GM19455 (cell line): ENCODE measurements around the gene PLPPR3.

ENCODE experiments used
- ATAC-seq: cut with Tn5 transposase; IDR thresholded peaks from one replicate; pipeline ENCODE4 v1.9.1; 2021; ENCODE audit not compliant: unreplicated experiment

Gene PLPPR3, protein sequence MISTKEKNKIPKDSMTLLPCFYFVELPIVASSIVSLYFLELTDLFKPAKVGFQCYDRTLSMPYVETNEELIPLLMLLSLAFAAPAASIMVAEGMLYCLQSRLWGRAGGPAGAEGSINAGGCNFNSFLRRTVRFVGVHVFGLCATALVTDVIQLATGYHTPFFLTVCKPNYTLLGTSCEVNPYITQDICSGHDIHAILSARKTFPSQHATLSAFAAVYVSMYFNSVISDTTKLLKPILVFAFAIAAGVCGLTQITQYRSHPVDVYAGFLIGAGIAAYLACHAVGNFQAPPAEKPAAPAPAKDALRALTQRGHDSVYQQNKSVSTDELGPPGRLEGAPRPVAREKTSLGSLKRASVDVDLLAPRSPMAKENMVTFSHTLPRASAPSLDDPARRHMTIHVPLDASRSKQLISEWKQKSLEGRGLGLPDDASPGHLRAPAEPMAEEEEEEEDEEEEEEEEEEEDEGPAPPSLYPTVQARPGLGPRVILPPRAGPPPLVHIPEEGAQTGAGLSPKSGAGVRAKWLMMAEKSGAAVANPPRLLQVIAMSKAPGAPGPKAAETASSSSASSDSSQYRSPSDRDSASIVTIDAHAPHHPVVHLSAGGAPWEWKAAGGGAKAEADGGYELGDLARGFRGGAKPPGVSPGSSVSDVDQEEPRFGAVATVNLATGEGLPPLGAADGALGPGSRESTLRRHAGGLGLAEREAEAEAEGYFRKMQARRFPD

GRCh38 chr19:821825-822503 is at the start of gene PLPPR3:
Gene PLPPR3 (minus strand): TSS chr19:821955. CDS start chr19:821559, 396 bp downstream.
- ATAC-seq, result no peak

GRCh38 chr19:870963-871401 is 49.2 kb upstream of the PLPPR3 start:
- no peak for ATAC-seq

GRCh38 chr19:870314-870713 is 48.6 kb upstream of the PLPPR3 start:
- ATAC-seq, result no peak

GRCh38 chr19:869245-870177 is 47.8 kb upstream of the PLPPR3 start:
- ATAC-seq, result no peak

DNA sequence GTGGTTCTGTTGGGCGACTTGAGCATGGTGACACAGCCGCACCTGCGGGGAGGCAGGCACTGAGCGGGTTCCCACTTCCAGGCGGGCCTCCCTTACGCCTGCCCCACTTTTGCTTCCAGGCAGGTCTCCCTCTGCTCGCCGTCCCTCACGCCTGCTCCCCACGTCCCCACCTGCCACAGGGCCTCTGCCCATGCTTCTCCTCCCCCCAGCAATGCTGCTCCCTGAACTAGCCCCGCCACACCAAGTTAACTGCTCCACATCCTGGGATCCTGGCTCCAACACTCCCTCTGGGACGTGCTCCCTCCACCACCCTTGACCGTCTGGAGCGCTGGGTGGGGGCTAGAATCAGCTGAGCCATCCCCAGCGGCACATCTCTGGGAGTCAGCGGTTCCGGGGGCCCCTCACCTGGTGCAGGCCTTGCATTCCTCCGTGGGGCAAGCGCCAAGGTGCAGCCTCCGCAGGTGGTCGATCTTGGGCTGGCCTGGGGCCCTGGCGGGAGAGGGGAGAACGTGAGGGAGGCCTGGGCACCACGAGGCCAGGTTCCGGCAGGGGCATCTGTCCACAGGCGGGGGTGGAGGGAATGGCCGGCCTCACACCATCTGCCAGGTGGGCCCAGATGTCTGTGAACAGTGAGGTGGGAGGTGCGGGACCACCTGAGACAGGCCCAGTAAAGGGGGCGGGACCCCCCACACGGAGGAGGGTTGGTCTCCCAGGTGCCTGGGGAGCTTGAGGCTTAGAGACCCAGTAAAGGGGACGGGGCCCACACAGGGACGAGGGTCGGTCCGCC is 46.9 kb upstream of the PLPPR3 start:
- ATAC-seq, result no peak

DNA sequence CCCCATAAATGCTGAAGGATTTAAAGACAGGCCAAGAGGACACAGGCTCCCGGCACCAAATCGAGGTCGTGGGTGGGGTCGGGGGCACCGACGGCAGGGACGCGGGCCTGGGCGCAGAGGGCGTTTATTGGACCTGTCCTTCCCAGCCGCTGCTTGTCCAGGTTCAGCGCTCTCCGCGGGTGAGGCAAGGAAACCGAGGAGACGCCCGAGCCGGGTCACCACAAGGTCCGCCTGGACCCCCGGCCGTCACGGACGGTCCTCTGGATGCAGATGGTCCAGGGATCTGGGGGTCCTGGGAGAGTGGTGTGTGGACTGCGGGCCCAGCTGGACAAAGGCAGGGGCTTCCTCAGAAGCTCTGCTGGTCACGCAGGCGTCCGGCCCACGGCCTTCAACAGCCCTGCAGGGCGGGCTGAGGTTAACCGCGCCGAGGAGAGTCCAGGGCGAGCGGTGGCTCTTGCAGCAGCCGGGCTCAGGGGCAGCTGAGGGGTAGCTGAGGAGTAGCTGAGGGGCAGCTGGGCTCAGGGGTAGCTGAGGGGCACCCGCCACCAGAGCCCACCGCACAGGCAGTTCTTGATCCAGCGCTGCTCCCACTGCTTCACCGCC is 46.2 kb upstream of the PLPPR3 start:
- no peak for ATAC-seq

DNA sequence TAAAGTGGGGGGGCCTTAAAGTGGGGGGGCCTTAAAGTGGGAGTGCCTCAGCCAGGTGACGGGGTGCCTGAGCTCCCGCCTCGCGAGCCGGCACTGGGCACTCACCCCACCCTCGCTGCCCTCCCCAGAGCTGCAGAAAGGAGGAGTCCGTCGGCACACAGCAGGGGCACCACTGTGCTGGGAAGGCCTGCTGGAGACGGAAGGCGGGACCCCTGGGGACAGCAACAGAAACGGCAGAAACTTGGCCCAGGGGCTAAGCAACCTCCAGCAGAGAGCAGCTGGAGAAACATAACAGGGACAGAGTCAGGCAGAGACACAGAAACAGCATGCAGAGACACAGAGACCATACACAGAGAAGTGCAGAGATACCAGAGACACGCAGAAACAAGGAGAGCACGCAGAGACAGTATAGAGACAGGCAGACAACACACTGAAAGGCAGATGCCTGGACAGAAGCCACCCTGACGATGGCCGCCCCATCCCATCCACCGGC is 45.6 kb upstream of the PLPPR3 start:
- no peak for ATAC-seq

DNA sequence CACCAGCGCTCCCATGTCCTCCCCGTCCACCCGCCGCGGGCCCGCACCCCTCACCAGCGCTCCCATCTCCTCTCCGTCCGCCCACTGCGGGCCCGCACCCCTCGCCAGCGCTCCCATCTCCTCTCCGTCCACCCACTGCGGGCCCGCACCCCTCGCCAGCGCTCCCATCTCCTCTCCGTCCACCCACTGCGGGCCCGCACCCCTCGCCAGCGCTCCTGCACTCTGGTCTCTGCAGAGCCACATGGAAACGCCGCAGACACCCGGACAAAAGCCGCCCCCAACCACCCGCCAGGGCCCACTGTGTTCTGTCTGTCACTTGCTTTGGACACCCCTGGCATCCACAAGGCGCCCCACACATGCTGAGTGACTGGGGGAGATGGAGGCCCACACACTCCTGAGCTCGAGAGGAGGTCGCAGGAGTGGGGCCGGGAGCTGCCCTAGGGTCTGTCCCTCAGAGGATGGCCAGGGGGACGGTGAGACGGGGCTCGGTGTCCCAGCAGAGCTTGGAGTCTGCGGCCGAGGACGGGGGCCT is 45.1 kb upstream of the PLPPR3 start:
- ATAC-seq, result no peak

- no peak for ATAC-seq
Measured at GRCh38 chr19:863315-863620, 41.5 kb upstream of the PLPPR3 start.

- ATAC-seq, result no peak
Measured at GRCh38 chr19:862581-863314, 41.0 kb upstream of the PLPPR3 start.

DNA sequence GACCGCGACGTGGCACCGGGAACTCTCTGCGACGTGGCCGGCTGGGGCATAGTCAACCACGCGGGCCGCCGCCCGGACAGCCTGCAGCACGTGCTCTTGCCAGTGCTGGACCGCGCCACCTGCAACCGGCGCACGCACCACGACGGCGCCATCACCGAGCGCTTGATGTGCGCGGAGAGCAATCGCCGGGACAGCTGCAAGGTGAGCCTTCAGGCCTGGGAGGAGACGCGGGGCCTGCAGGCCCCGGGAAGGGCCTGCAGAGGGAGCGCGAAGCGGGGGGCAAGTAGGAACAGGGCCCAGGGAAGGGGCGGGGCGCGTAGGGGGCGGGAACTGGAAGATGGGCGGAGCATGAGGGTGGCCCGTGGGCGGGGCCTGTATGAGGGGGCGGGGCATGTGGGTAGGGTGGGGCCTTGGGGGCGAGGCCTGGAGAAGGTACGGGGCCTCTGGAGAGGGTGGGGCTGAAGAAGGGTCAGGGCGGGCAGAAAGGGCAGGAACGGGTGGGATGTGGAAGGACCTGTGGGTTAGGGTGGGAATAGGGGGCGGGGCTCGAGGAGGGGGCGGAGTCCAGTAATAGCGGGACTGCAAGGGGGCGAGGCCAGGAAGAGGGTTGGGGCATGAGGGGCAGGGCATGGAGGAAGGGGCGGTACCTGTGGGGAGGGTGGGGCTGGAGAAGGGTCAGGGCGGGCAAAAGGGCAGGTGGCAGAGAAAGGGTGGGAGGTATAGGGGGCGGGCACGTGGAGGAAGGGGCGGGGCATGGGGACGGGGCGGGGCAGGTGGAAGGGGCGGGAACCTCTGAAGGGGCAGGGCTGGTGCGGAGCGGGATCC is 40.2 kb upstream of the PLPPR3 start:
- ATAC-seq, result no peak

DNA sequence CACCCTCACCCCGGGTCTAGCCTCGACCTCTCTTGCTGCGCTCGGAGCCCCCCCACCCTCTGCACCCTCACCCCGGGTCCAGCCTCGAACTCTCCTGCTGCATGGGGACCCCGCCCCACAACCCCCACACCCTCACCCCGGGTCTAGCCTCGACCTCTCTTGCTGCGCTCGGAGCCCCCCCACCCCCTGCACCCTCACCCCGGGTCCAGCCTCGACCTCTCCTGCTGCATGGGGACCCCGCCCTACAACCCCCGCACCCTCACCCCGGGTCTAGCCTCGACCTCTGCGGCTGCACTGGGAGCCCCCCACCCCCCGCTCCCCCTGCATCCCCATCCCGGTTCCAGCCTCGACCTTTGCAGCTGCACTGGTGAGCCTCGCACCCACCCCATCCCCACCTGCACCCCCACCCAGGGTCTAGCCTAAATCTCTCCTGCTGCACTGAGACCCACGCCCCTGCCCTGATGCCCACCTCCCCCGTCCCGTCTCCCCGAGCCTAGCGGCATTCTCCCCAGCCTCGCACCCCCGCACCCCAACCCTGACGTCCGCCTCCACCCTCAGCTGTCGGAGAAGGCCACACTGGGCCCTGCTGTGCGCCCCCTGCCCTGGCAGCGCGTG is 39.5 kb upstream of the PLPPR3 start:
- ATAC-seq, result no peak

DNA sequence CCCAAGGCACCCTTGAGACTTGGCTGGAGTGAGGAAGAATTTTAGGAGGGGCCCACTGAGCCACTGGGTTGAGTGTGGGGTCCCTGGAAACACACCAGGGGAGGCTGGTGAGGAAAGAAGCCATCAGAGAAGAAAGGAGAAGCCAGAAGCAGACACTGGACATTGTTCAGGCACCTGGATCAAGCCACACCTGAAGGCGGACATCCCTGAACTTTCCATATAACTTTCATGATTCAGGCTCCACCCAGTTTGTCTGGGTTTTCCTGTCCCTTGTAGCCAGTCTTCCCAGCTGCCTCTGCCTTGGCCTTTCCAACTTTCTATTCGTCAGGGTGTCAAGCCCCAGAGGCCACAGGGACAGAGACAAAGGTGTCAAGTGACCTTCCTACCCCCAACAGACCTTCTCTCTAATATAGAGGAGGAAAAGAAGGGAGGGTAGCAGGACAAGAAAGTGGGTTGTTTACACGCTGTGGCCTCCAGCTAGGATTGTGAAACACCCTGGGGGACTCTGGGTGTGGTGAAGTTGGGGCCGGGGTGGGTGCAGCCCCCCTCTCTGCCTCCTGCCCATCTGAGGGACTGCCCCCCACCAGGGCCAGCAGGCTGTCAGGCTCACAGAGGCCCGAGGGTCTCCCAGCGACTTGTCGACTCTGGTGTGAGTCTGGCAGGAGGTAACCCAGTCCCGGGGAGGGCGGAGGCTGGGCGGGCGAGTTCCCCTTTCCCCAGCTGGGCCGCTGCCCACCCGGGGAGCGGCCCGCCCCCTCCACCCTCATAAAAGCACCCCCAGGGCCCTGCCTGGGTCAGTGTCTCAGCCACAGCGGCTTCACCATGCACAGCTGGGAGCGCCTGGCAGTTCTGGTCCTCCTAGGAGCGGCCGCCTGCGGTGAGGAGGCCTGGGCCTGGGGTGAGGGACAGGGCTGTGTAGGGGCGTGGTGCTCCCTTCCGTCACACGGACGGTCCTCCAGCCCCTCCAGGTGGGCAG is 37.4 kb upstream of the PLPPR3 start, which contains the start of gene CFD:
Gene CFD (plus strand): TSS at position 797 of the 976 bp plus-strand sequence. CDS start 26 bp downstream, at position 823.
- no peak for ATAC-seq

GRCh38 chr19:858284-858683 is 36.5 kb upstream of the PLPPR3 start:
- ATAC-seq, result no peak

GRCh38 chr19:855566-856120 is 33.9 kb upstream of the PLPPR3 start:
- no peak for ATAC-seq

GRCh38 chr19:855142-855541 is 33.4 kb upstream of the PLPPR3 start:
- ATAC-seq, result no peak
